Keratinocyte (primary cell): Measurements from ENCODE around the gene VWDE. TPM values are rescaled to one million over a fixed set of nuclear protein-coding genes. Genes with fewer than 3 reads are reported as not detected.

Experiments used
- DNase-seq: peaks from one replicate; pipeline ENCODE4 v3.0.0-alpha.2; 2011; ENCODE audit warnings: low read depth, missing footprints, low spot score
- FAIRE-seq: peaks from 2 replicates; lab custom pipeline; 2011; peaks lifted over from hg19 to GRCh38; lab: Jason Lieb, UNC
- H2AFZ ChIP-seq: 2 replicates; pipeline ENCODE4 v1.6.0; 2012; ENCODE audit warnings: low read length, control low read depth, inconsistent platforms; ENCODE audit not compliant: control insufficient read depth
- H3K27ac ChIP-seq: 2 replicates; pipeline ENCODE4 v1.5.1; 2011; ENCODE audit warnings: low read length; ENCODE audit not compliant: control insufficient read depth, insufficient read depth
- H3K27me3 ChIP-seq: 3 replicates; pipeline ENCODE4 v1.6.0; 2011; ENCODE audit warnings: low read length; ENCODE audit not compliant: control insufficient read depth, insufficient read depth; ENCODE audit errors: extremely low read depth
- H3K36me3 ChIP-seq, 2 experiments: 2 replicates in 1 of 2; 3 replicates in 1 of 2; pipeline ENCODE4 v1.5.1; 2011; ENCODE audit warnings: low read length in 2 of 2, mild to moderate bottlenecking in 1 of 2; ENCODE audit not compliant: control insufficient read depth in 2 of 2, insufficient read depth in 2 of 2; ENCODE audit errors: extremely low read depth in 1 of 2
- H3K4me1 ChIP-seq: 3 replicates; pipeline ENCODE4 v1.5.1; 2011; ENCODE audit warnings: low read length; ENCODE audit not compliant: control insufficient read depth, insufficient read depth; ENCODE audit errors: extremely low read depth
- H3K4me2 ChIP-seq: 3 replicates; pipeline ENCODE4 v1.6.0; 2011; ENCODE audit warnings: low read depth, low read length; ENCODE audit not compliant: control insufficient read depth, insufficient read depth; ENCODE audit errors: extremely low read depth
- H3K4me3 ChIP-seq, 3 experiments: fragments of 200-600 bp in 1 of 3; sonication (generic) in 1 of 3; 2 replicates in 2 of 3; 3 replicates in 1 of 3; pipeline ENCODE4 v1.5.1; 2011 to 2016; ENCODE audit warnings: low read length in 3 of 3, mild to moderate bottlenecking in 3 of 3, control low read depth in 2 of 3, inconsistent platforms in 1 of 3, low read depth in 1 of 3, mixed read lengths in 1 of 3, mixed run types in 1 of 3, moderate library complexity in 1 of 3; ENCODE audit not compliant: control insufficient read depth in 2 of 3, insufficient read depth in 2 of 3; ENCODE audit errors: extremely low read depth in 1 of 3
- H3K79me2 ChIP-seq: 2 replicates; pipeline ENCODE4 v1.6.0; 2012; ENCODE audit warnings: low read length; ENCODE audit not compliant: control insufficient read depth, insufficient read depth
- H3K9ac ChIP-seq: 3 replicates; pipeline ENCODE4 v1.6.0; 2011; ENCODE audit warnings: low read length; ENCODE audit not compliant: control insufficient read depth, insufficient read depth; ENCODE audit errors: extremely low read depth
- H3K9me1 ChIP-seq: 3 replicates; pipeline ENCODE4 v1.6.0; 2011; ENCODE audit warnings: low read length; ENCODE audit not compliant: control insufficient read depth, insufficient read depth; ENCODE audit errors: extremely low read depth
- H3K9me3 ChIP-seq: 2 replicates; pipeline ENCODE4 v1.5.1; 2012; ENCODE audit warnings: low read depth, low read length; ENCODE audit not compliant: control insufficient read depth
- H4K20me1 ChIP-seq: 3 replicates; pipeline ENCODE4 v1.6.0; 2011; ENCODE audit warnings: low read length; ENCODE audit not compliant: control insufficient read depth, insufficient read depth; ENCODE audit errors: extremely low read depth
- CTCF ChIP-seq, 3 experiments: IDR thresholded peaks in 1 of 3; conservative IDR thresholded peaks in 1 of 3; optimal IDR thresholded peaks in 1 of 3; 2 replicates in 2 of 3; 3 replicates in 1 of 3; pipeline versions ENCODE3 to v1.5.1; 2011; ENCODE audit warnings: low read length in 3 of 3, mild to moderate bottlenecking in 3 of 3, moderate library complexity in 2 of 3, control low read depth in 1 of 3, inconsistent platforms in 1 of 3; ENCODE audit not compliant: insufficient read depth in 2 of 3; ENCODE audit errors: extremely low read depth in 1 of 3
- EZH2 ChIP-seq: IDR thresholded peaks from one replicate; pipeline ENCODE4 v1.6.1; 2012; ENCODE audit warnings: inconsistent platforms, mild to moderate bottlenecking, low read length, moderate library complexity
- dilution Hi-C: fragments of 300-500 bp; cut with MboI; formaldehyde crosslinking; loops from one replicate; pipeline ENCODE4 v1.7.0; 2020; ENCODE audit warnings: low sequenced_read_pairs; ENCODE audit not compliant: extremely low pct_ligation_motif_present
- polyA plus RNA-seq, 5 experiments: library from polyadenylated mRNA; depleted of rRNA in 3 of 5; stranded (reverse) in 3 of 5; stranded (forward) in 1 of 5; unstranded in 1 of 5; fragments of >200 nt; gene quantifications; 1 replicate in 1 of 5; 2 replicates in 3 of 5; 3 replicates in 1 of 5; pipeline versions ENCODE4 v1.2.1 to v1.2.3, GENCODE V29; 2011 to 2012; ENCODE audit warnings: missing spikeins in 2 of 5, low read depth in 1 of 5, low replicate concordance in 1 of 5

The VWDE gene
- polyA plus RNA-seq, 1 donor (not counting 4 experiments of a cell fraction or from before 2014, with no cell fraction given) = 0.01 TPM

- Histone ChIP-seq H3K27ac (no peak overlapping the region), H3K9me1 (no peaks in the 10 kb centered on the region), H3K9me3 (no peaks in the 10 kb centered on the region), H3K9ac (no peak overlapping the region), H3K79me2 (no peaks in the 10 kb centered on the region), H4K20me1 (no peaks in the 10 kb centered on the region), H3K36me3 (no peaks in the 10 kb centered on the region), H3K4me2 (no peak overlapping the region), H3K4me3 (no peak overlapping the region), H2AFZ (no peak overlapping the region), H3K4me1 (no peaks in the 10 kb centered on the region), H3K27me3 (no peaks in the 10 kb centered on the region)
- dilution Hi-C loops = no loop called here
- TF ChIP-seq CTCF (optimal IDR thresholded peaks at IDR 0.05 in 1 of 3, IDR thresholded peaks at IDR 0.05 in 1 of 3, conservative IDR thresholded peaks at IDR 0.05 in 1 of 3; ENCODE audit: extremely low read depth in 1 of 3, insufficient read depth in 2 of 3, low read length in 3 of 3) (no peak), EZH2 (no peak)
- no peak for DNase-seq
- FAIRE-seq = no peak
Measured at GRCh38 chr7:12322903-12323300, 80.8 kb downstream of the VWDE start.

GRCh38 chr7:12322284-12322902, 81.3 kb downstream of the VWDE start:
- Histone ChIP-seq H3K9ac (no peak overlapping the region), H3K9me3 (no peaks in the 10 kb centered on the region), H3K4me2 (no peak overlapping the region), H3K4me1 (no peaks in the 10 kb centered on the region), H3K79me2 (no peaks in the 10 kb centered on the region), H3K9me1 (no peaks in the 10 kb centered on the region), H3K27me3 (no peaks in the 10 kb centered on the region), H3K27ac (no peak overlapping the region), H2AFZ (no peak overlapping the region), H3K36me3 (no peaks in the 10 kb centered on the region), H4K20me1 (no peaks in the 10 kb centered on the region), H3K4me3 (no peak overlapping the region)
- dilution Hi-C loops = no loop called here
- FAIRE-seq (no peak), DNase-seq (no peak)
- TF ChIP-seq CTCF (optimal IDR thresholded peaks at IDR 0.05 in 1 of 3, IDR thresholded peaks at IDR 0.05 in 1 of 3, conservative IDR thresholded peaks at IDR 0.05 in 1 of 3; ENCODE audit: extremely low read depth in 1 of 3, insufficient read depth in 2 of 3, low read length in 3 of 3) (peak in 2 of 3 experiments; percentile 36 to 51), EZH2 (no peak)
